H1 (cell line): Measurements from ENCODE around the gene GNG12.

ENCODE experiments used
- CBX5 ChIP-seq: fragments of 300-800, 300-1000 bp; sonication (generic); IDR thresholded peaks from 2 replicates; pipeline ENCODE4 v1.7.1; 2016; ENCODE audit warnings: antibody characterized with exemption, low read length, low read depth
- POLR2AphosphoS5 ChIP-seq: IDR thresholded peaks from 2 replicates; pipeline ENCODE4 v1.6.1; 2011; ENCODE audit warnings: low read depth, low read length
- SP1 ChIP-seq: IDR thresholded peaks from 2 replicates; pipeline ENCODE4 v1.6.1; 2011; ENCODE audit warnings: low read depth, low read length
- TBP ChIP-seq: IDR thresholded peaks from 2 replicates; pipeline ENCODE4 v1.6.1; 2011; ENCODE audit warnings: low read depth, low read length, improper control_type of control experiment
- TF ChIP-seq, protein P1 (sequence below): IDR thresholded peaks from 2 replicates; pipeline ENCODE4 v1.6.1; 2012; ENCODE audit warnings: inconsistent platforms
- TF ChIP-seq, protein P2 (sequence below), 3 experiments: IDR thresholded peaks; 1 replicate in 2 of 3; 2 replicates in 1 of 3; pipeline versions ENCODE4 v1.5.1 to v1.6.1; 2011; ENCODE audit warnings: low read length in 3 of 3, mild to moderate bottlenecking in 3 of 3, inconsistent platforms in 2 of 3, low read depth in 1 of 3, moderate library complexity in 1 of 3; ENCODE audit not compliant: insufficient read depth in 1 of 3; ENCODE audit errors: control extremely low read depth in 1 of 3

DNA sequence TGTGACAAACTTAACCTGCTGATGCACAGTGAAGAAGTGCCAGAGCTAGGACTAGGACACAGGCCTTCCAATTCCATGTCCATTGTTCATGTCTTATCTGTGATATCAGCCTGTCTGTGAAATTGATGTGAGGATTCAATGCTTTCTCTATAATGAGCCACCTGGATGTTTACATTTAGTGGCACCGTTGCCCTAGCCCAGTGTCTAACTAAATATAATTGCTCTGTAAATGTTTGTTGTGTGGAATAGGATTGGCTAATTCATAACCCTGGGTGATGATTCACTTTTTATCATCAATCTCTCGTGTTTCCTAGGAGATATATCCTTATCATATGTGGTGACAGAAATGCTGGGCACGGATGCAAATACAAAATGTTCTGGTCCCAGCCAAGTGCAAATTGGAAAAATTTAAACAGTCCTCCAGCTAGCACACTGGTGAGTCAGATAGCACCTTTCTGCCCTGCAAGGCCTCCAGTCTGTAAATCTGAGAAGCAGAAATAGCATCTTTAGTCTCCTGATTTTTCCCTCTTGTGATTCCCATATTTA lies 46.9 kb upstream of the GNG12 start:
- TF ChIP-seq, protein P1, sequence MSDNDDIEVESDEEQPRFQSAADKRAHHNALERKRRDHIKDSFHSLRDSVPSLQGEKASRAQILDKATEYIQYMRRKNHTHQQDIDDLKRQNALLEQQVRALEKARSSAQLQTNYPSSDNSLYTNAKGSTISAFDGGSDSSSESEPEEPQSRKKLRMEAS, result no peak
- TF ChIP-seq, protein P2, sequence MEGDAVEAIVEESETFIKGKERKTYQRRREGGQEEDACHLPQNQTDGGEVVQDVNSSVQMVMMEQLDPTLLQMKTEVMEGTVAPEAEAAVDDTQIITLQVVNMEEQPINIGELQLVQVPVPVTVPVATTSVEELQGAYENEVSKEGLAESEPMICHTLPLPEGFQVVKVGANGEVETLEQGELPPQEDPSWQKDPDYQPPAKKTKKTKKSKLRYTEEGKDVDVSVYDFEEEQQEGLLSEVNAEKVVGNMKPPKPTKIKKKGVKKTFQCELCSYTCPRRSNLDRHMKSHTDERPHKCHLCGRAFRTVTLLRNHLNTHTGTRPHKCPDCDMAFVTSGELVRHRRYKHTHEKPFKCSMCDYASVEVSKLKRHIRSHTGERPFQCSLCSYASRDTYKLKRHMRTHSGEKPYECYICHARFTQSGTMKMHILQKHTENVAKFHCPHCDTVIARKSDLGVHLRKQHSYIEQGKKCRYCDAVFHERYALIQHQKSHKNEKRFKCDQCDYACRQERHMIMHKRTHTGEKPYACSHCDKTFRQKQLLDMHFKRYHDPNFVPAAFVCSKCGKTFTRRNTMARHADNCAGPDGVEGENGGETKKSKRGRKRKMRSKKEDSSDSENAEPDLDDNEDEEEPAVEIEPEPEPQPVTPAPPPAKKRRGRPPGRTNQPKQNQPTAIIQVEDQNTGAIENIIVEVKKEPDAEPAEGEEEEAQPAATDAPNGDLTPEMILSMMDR (IDR thresholded peaks at IDR 0.05; ENCODE audit: control extremely low read depth in 1 of 3, insufficient read depth in 1 of 3, low read depth in 1 of 3, low read length in 3 of 3), result no peak
- TF ChIP-seq CBX5, result no peak
- no peak for TF ChIP-seq POLR2AphosphoS5
- no peak for TF ChIP-seq TBP
- no peak for TF ChIP-seq SP1
